ENCODE measurements around the gene COL26A1.
A peak's percentile ranks its signal among the peaks of the same experiment; 100 is the strongest.

The COL26A1 gene

GRCh38 chr7:101363734-101364374 lies 1.2 kb downstream of the COL26A1 start (continued):
- TF ChIP-seq KLF17 (tag by site-specific recombination; IDR thresholded peaks at IDR 0.05) (0 out of 2 replicates have a peak, but pooled peaks have one; percentile 65), ZNF2 (tag by site-specific recombination; IDR thresholded peaks at IDR 0.05) (peak; percentile 79), GFI1B (tag by site-specific recombination; IDR thresholded peaks at IDR 0.05) (no peak), ZNF555 (tag by site-specific recombination; conservative IDR thresholded peaks at IDR 0.05) (no peak), ZBTB17 (tag by site-specific recombination; IDR thresholded peaks at IDR 0.05) (peak; percentile 70), GLI2 (tag by site-specific recombination; IDR thresholded peaks at IDR 0.05; ENCODE audit: borderline replicate concordance, low read depth) (no peak), ZNF140 (tag by site-specific recombination; IDR thresholded peaks at IDR 0.05) (no peak), ZFHX2 (tag by site-specific recombination; conservative IDR thresholded peaks at IDR 0.05) (peak; percentile 32; the same call in 1 of the 2 replicates), ZNF549 (tag by site-specific recombination; IDR thresholded peaks at IDR 0.05) (no peak), ZNF518A (tag by site-specific recombination; conservative IDR thresholded peaks at IDR 0.05; ENCODE audit: low read depth) (no peak), GLIS2 (tag by site-specific recombination; IDR thresholded peaks at IDR 0.05) (peak; percentile 50), ZNF398 (tag by site-specific recombination; IDR thresholded peaks at IDR 0.05) (peak; percentile 34; the same call in 1 of the 2 replicates), ZBTB21 (tag by site-specific recombination; IDR thresholded peaks at IDR 0.05) (no peak), OVOL3 (tag by site-specific recombination; IDR thresholded peaks at IDR 0.05) (no peak), ZNF174 (tag by site-specific recombination; IDR thresholded peaks at IDR 0.05) (no peak), ZFP41 (tag by site-specific recombination; IDR thresholded peaks at IDR 0.05; ENCODE audit: borderline replicate concordance) (no peak), HIC1 (tag by site-specific recombination; IDR thresholded peaks at IDR 0.05) (peak; percentile 62), ZBTB6 (tag by site-specific recombination; IDR thresholded peaks at IDR 0.05) (peak; percentile 78; the same call in 1 of the 2 replicates), HOXC10 (CRISPR knock-in tag; IDR thresholded peaks at IDR 0.05) (no peak), RBAK (tag by site-specific recombination; IDR thresholded peaks at IDR 0.05) (no peak), TRIM28 (IDR thresholded peaks at IDR 0.05; ENCODE audit: borderline replicate concordance, low read length) (no peak), ZNF768 (tag by site-specific recombination; IDR thresholded peaks at IDR 0.05) (no peak), ZBTB48 (tag by site-specific recombination; IDR thresholded peaks at IDR 0.05) (0 out of 2 replicates have a peak, but pooled peaks have one; percentile 46), ZNF560 (tag by site-specific recombination; IDR thresholded peaks at IDR 0.05; ENCODE audit: borderline replicate concordance) (no peak), ZNF175 (tag by site-specific recombination; IDR thresholded peaks at IDR 0.05) (no peak), ZNF394 (tag by site-specific recombination; IDR thresholded peaks at IDR 0.05; ENCODE audit: borderline replicate concordance) (peak; percentile 49; the same call in 1 of the 2 replicates), KLF7 (tag by site-specific recombination; IDR thresholded peaks at IDR 0.05; ENCODE audit: borderline replicate concordance) (0 out of 2 replicates have a peak, but pooled peaks have one; percentile 40), ELK4 (IDR thresholded peaks at IDR 0.05; ENCODE audit: borderline replicate concordance, low read depth, low read length) (no peak)
